ENCODE results near the gene OR1A2.
"Not testable (repeated sequence)": the region's sequence is repeated elsewhere in the genome, so short reads cannot be mapped to it uniquely, and the experiment has no call there.

Gene OR1A2

GRCh38 chr17:3241044-3241443 is 43.7 kb downstream of the OR1A2 start:
- intact Hi-C loops (cut with DNase I; ENCODE audit: low total_unique reads); DNase-seq; H3K4me1 ChIP-seq; H3K36me3 ChIP-seq; H3K4me3 ChIP-seq; H3K27me3 ChIP-seq; H3K27ac ChIP-seq; H3K9me3 ChIP-seq: not testable (repeated sequence)

GRCh38 chr17:3244841-3245240 is 47.5 kb downstream of the OR1A2 start:
- H3K27me3 ChIP-seq; H3K36me3 ChIP-seq; H3K4me3 ChIP-seq; intact Hi-C loops (cut with DNase I; ENCODE audit: low total_unique reads); H3K9me3 ChIP-seq; H3K27ac ChIP-seq; H3K4me1 ChIP-seq; DNase-seq: not testable (repeated sequence)

Measured in tibial artery (tissue), 4 donors.